ENCODE results near the gene CSTB.

The CSTB gene

GRCh38 chr21:43774163-43774562 is 1.9 kb downstream of the CSTB start:
- peaks cover 17 to 19% of the 10 kb centered on the region in 2 experiments for H3K36me3 ChIP-seq (ENCODE audit: control insufficient read depth in 1 of 2, insufficient read depth in 2 of 2, low read length in 2 of 2)
- no CpG with 5 or more reads among the region's 10 CpGs for WGBS (ENCODE audit: extremely low coverage, insufficient coverage, insufficient read length)

GRCh38 chr21:43772425-43772821 is 3.7 kb downstream of the CSTB start:
- Histone ChIP-seq H3K4me2 (ENCODE audit: low read length) (no peak overlapping the region), H2BK5ac (ENCODE audit: low read depth, low read length, poor library complexity) (no peak overlapping the region), H2AFZ (ENCODE audit: insufficient read depth, low read length, poor library complexity) (no peak overlapping the region), H3K36me3 (ENCODE audit: control insufficient read depth in 1 of 2, insufficient read depth in 2 of 2, low read length in 2 of 2) (peaks cover 17 to 19% of the 10 kb centered on the region in 2 experiments), H3K79me2 (ENCODE audit: control insufficient read depth, insufficient read depth, low read length, poor library complexity) (peaks cover 11% of the 10 kb centered on the region), H3K79me1 (ENCODE audit: low read length) (peaks cover 21% of the 10 kb centered on the region), H3K9ac (ENCODE audit: low read length) (no peak overlapping the region), H4K91ac (ENCODE audit: low read depth, low read length) (no peak overlapping the region), H3K23ac (ENCODE audit: low read length) (no peak overlapping the region), H3K4me3 (ENCODE audit: low read depth, low read length) (no peak overlapping the region), H4K8ac (ENCODE audit: low read depth, low read length) (no peak overlapping the region), H2AK5ac (ENCODE audit: low read length) (no peak overlapping the region), H3K9me3 (ENCODE audit: insufficient read depth, low read depth, low read length) (no peaks in the 10 kb centered on the region), H2BK120ac (ENCODE audit: insufficient read depth, low read length, poor library complexity) (no peak overlapping the region), H4K12ac (ENCODE audit: low read depth, low read length) (no peak overlapping the region), H3K27ac (ENCODE audit: low read depth, low read length) (no peak overlapping the region), H3K18ac (ENCODE audit: low read length) (no peak overlapping the region), H3K27me3 (ENCODE audit: insufficient read depth, low read length) (no peaks in the 10 kb centered on the region), H3K4me1 (ENCODE audit: control insufficient read depth in 1 of 2, insufficient read depth in 2 of 2, low read length in 2 of 2) (peaks cover 14 to 16% of the 10 kb centered on the region in 2 experiments), H3K14ac (ENCODE audit: low read length) (no peak overlapping the region), H2BK12ac (ENCODE audit: low read length) (no peak overlapping the region), H3K4ac (ENCODE audit: low read depth, low read length) (no peak overlapping the region)
- no CpG with 5 or more reads among the region's 6 CpGs for WGBS (ENCODE audit: extremely low coverage, insufficient coverage, insufficient read length)
- no peak for DNase-seq

More at GRCh38 chr21:43774163-43774562, 1.9 kb downstream of the CSTB start:
- H4K91ac ChIP-seq (ENCODE audit: low read depth, low read length) = no peak overlapping the region
- no peak for DNase-seq
- H3K79me1 ChIP-seq (ENCODE audit: low read length) = peaks cover 7% of the 10 kb centered on the region
- H3K4me2 ChIP-seq (ENCODE audit: low read length) = no peak overlapping the region
- H4K12ac ChIP-seq (ENCODE audit: low read depth, low read length) = no peak overlapping the region
- H3K79me2 ChIP-seq (ENCODE audit: control insufficient read depth, insufficient read depth, low read length, poor library complexity) = peaks cover 6% of the 10 kb centered on the region
- no peak overlapping the region for H3K9ac ChIP-seq (ENCODE audit: low read length)
- no peaks in the 10 kb centered on the region for H3K9me3 ChIP-seq (ENCODE audit: insufficient read depth, low read depth, low read length)
- H2AK5ac ChIP-seq (ENCODE audit: low read length) = no peak overlapping the region
- no peak overlapping the region for H2BK12ac ChIP-seq (ENCODE audit: low read length)
- H3K27me3 ChIP-seq (ENCODE audit: insufficient read depth, low read length) = no peaks in the 10 kb centered on the region
- H3K23ac ChIP-seq (ENCODE audit: low read length) = peak overlapping the region; percentile 76
- no peak overlapping the region for H3K14ac ChIP-seq (ENCODE audit: low read length)
- H4K8ac ChIP-seq (ENCODE audit: low read depth, low read length) = no peak overlapping the region
- no peak overlapping the region for H2BK120ac ChIP-seq (ENCODE audit: insufficient read depth, low read length, poor library complexity)
- H3K18ac ChIP-seq (ENCODE audit: low read length) = no peak overlapping the region
- H3K4ac ChIP-seq (ENCODE audit: low read depth, low read length) = no peak overlapping the region
- peaks cover 3% of the 10 kb centered on the region in 2 experiments for H3K4me1 ChIP-seq (ENCODE audit: control insufficient read depth in 1 of 2, insufficient read depth in 2 of 2, low read length in 2 of 2)
- no peak overlapping the region for H2AFZ ChIP-seq (ENCODE audit: insufficient read depth, low read length, poor library complexity)
- peak overlapping the region; percentile 8 for H3K4me3 ChIP-seq (ENCODE audit: low read depth, low read length)
- no peak overlapping the region for H3K27ac ChIP-seq (ENCODE audit: low read depth, low read length)
- no peak overlapping the region for H2BK5ac ChIP-seq (ENCODE audit: low read depth, low read length, poor library complexity)

- Histone ChIP-seq H3K27ac (ENCODE audit: low read depth, low read length) (no peak overlapping the region), H2AK5ac (ENCODE audit: low read length) (no peak overlapping the region), H3K4ac (ENCODE audit: low read depth, low read length) (no peak overlapping the region), H4K91ac (ENCODE audit: low read depth, low read length) (no peak overlapping the region), H3K23ac (ENCODE audit: low read length) (no peak overlapping the region), H3K9me3 (ENCODE audit: insufficient read depth, low read depth, low read length) (no peaks in the 10 kb centered on the region), H2BK5ac (ENCODE audit: low read depth, low read length, poor library complexity) (no peak overlapping the region), H3K36me3 (ENCODE audit: control insufficient read depth in 1 of 2, insufficient read depth in 2 of 2, low read length in 2 of 2) (peaks cover 17 to 19% of the 10 kb centered on the region in 2 experiments), H3K4me1 (ENCODE audit: control insufficient read depth in 1 of 2, insufficient read depth in 2 of 2, low read length in 2 of 2) (peaks cover 14 to 17% of the 10 kb centered on the region in 2 experiments), H2BK12ac (ENCODE audit: low read length) (no peak overlapping the region), H3K4me3 (ENCODE audit: low read depth, low read length) (no peak overlapping the region), H3K14ac (ENCODE audit: low read length) (no peak overlapping the region), H2BK120ac (ENCODE audit: insufficient read depth, low read length, poor library complexity) (no peak overlapping the region), H3K79me2 (ENCODE audit: control insufficient read depth, insufficient read depth, low read length, poor library complexity) (peaks cover 11% of the 10 kb centered on the region), H2AFZ (ENCODE audit: insufficient read depth, low read length, poor library complexity) (no peak overlapping the region), H3K4me2 (ENCODE audit: low read length) (no peak overlapping the region), H3K27me3 (ENCODE audit: insufficient read depth, low read length) (no peaks in the 10 kb centered on the region), H3K79me1 (ENCODE audit: low read length) (peaks cover 21% of the 10 kb centered on the region), H4K12ac (ENCODE audit: low read depth, low read length) (no peak overlapping the region), H3K9ac (ENCODE audit: low read length) (no peak overlapping the region), H4K8ac (ENCODE audit: low read depth, low read length) (no peak overlapping the region), H3K18ac (ENCODE audit: low read length) (no peak overlapping the region)
- DNase-seq = peak in 1 of 2 donors; percentile 31
- no CpG with 5 or more reads among the region's 13 CpGs for WGBS (ENCODE audit: extremely low coverage, insufficient coverage, insufficient read length)
Measured at GRCh38 chr21:43771698-43772424, 4.2 kb downstream of the CSTB start.

GRCh38 chr21:43771199-43771675 is 4.9 kb downstream of the CSTB start:
- Histone ChIP-seq H2AK5ac (ENCODE audit: low read length) (no peak overlapping the region), H2AFZ (ENCODE audit: insufficient read depth, low read length, poor library complexity) (no peak overlapping the region), H3K4me3 (ENCODE audit: low read depth, low read length) (no peak overlapping the region), H2BK120ac (ENCODE audit: insufficient read depth, low read length, poor library complexity) (no peak overlapping the region), H3K9ac (ENCODE audit: low read length) (no peak overlapping the region), H3K79me2 (ENCODE audit: control insufficient read depth, insufficient read depth, low read length, poor library complexity) (peaks cover 11% of the 10 kb centered on the region), H3K23ac (ENCODE audit: low read length) (no peak overlapping the region), H4K91ac (ENCODE audit: low read depth, low read length) (no peak overlapping the region), H3K18ac (ENCODE audit: low read length) (no peak overlapping the region), H3K9me3 (ENCODE audit: insufficient read depth, low read depth, low read length) (no peaks in the 10 kb centered on the region), H3K27me3 (ENCODE audit: insufficient read depth, low read length) (no peaks in the 10 kb centered on the region), H3K79me1 (ENCODE audit: low read length) (peaks cover 19% of the 10 kb centered on the region), H3K4ac (ENCODE audit: low read depth, low read length) (no peak overlapping the region), H2BK5ac (ENCODE audit: low read depth, low read length, poor library complexity) (no peak overlapping the region), H3K14ac (ENCODE audit: low read length) (no peak overlapping the region), H4K8ac (ENCODE audit: low read depth, low read length) (no peak overlapping the region), H3K27ac (ENCODE audit: low read depth, low read length) (no peak overlapping the region), H3K4me1 (ENCODE audit: control insufficient read depth in 1 of 2, insufficient read depth in 2 of 2, low read length in 2 of 2) (peaks cover 14 to 17% of the 10 kb centered on the region in 2 experiments), H2BK12ac (ENCODE audit: low read length) (no peak overlapping the region), H3K36me3 (ENCODE audit: control insufficient read depth in 1 of 2, insufficient read depth in 2 of 2, low read length in 2 of 2) (peaks cover 17 to 19% of the 10 kb centered on the region in 2 experiments), H3K4me2 (ENCODE audit: low read length) (no peak overlapping the region), H4K12ac (ENCODE audit: low read depth, low read length) (no peak overlapping the region)
- no CpG with 5 or more reads among the region's 13 CpGs for WGBS (ENCODE audit: extremely low coverage, insufficient coverage, insufficient read length)
- peak in 1 of 2 donors; percentile 21 for DNase-seq

Measured in trophoblast cell (in vitro differentiated cells and primary cell).